Gastroesophageal sphincter (tissue), 3 donors: ENCODE measurements around the gene ZNF267.

Experiments
- CTCF ChIP-seq, 4 experiments: fragments of 200-600 bp in 2 of 4; fragments of 450-650 bp in 2 of 4; sonication (generic) in 1 of 4; IDR thresholded peaks; one replicate each; pipeline ENCODE4 v1.5.1; 2017 to 2019; ENCODE audit warnings: antibody characterized with exemption in 4 of 4, mild to moderate bottlenecking in 2 of 4, moderate library complexity in 2 of 4
- POLR2A ChIP-seq, 2 donors: fragments of 450-650 bp; IDR thresholded peaks; one replicate each; pipeline ENCODE4 v1.6.1; 2017; ENCODE audit warnings: antibody characterized with exemption in 2 of 2, mild to moderate bottlenecking in 2 of 2, moderate library complexity in 1 of 2

DNA sequence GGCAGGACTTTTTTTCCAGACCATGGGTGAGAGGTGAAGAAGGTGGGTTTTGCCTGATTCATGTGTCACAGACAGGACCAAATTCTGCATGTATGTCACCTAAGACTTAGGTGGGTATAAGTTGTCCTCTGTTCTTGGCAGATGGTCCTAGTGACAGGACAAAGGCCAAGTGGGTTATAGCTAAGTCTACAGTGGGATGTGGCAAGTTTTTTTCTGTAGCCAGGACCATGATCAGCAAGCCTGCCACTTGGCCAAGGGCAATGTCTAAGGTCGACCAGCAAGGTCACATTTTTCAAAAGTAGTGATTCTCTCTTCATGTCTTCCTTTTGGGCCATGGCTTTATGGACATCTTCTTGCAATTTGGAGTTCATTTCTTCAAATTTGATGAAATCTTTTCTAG is 20.2 kb downstream of the ZNF267 start:
- TF ChIP-seq CTCF (IDR thresholded peaks at IDR 0.05) = no peak
- no peak for TF ChIP-seq POLR2A (IDR thresholded peaks at IDR 0.05)
